GM12878 (cell line): ENCODE measurements around the gene ACACA. TPM values are rescaled to one million over a fixed set of nuclear protein-coding genes. Genes with fewer than 3 reads are reported as not detected.

ENCODE experiments used
- ATAC-seq: fragments of 200-7000 bp; cut with Tn5 transposase; 3 replicates; pipeline ENCODE4 v1.9.1; 2020; ENCODE audit warnings: mild to moderate bottlenecking, moderate library complexity
- BruUV-seq: library from RNA; stranded (reverse); fragments of 400-500 nt; replicated peaks from 2 replicates; lab custom pipeline; 2021; lab: Mats Ljungman, UMichigan
- CTCF ChIA-PET: fragments of 300-600 bp; sonication (Branson Sonifier 250); formaldehyde crosslinking; extraction: SDS; loops from one replicate; lab custom pipeline; 2021; ENCODE audit warnings: inconsistent platforms; lab: Yijun Ruan, JAX
- POLR2A ChIA-PET: fragments of 350-600 bp; formaldehyde crosslinking; extraction: SDS; loops from one replicate; lab custom pipeline; 2021; ENCODE audit warnings: inconsistent platforms; lab: Charles Lee
- RAD21 ChIA-PET: fragments of 300-600 bp; sonication (Branson Sonifier 250); formaldehyde crosslinking; loops from one replicate; lab custom pipeline; 2023; ENCODE audit warnings: antibody characterized with exemption; ENCODE audit not compliant: unreplicated experiment; lab: Charles Lee
- SMC1A ChIA-PET: fragments of 300-600 bp; sonication (Branson Sonifier 250); formaldehyde crosslinking; loops from one replicate; lab custom pipeline; 2023; ENCODE audit not compliant: unreplicated experiment, uncharacterized antibody; lab: Charles Lee
- DNase-seq: peaks from one replicate; pipeline ENCODE4 v3.0.0-alpha.2; 2011; ENCODE audit warnings: low read depth, low spot score
- FAIRE-seq: peaks from 3 replicates; lab custom pipeline; 2011; peaks lifted over from hg19 to GRCh38; lab: Jason Lieb, UNC
- H2AFZ ChIP-seq: 2 replicates; pipeline ENCODE4 v1.6.0; 2011; ENCODE audit warnings: low read depth, low read length, control low read depth; ENCODE audit not compliant: control insufficient read depth
- H3K27ac ChIP-seq: 2 replicates; pipeline ENCODE4 v1.5.1; 2011; ENCODE audit warnings: control low read depth; ENCODE audit not compliant: control insufficient read depth, insufficient read depth
- H3K27me3 ChIP-seq, 2 experiments: replicated peaks in 1 of 2; 2 replicates each; pipeline versions ENCODE4 v1.6.0 to v1.6.1; 2011; ENCODE audit warnings: low read length in 1 of 2; ENCODE audit not compliant: control insufficient read depth in 2 of 2, insufficient read depth in 2 of 2
- H3K36me3 ChIP-seq, 2 experiments: 2 replicates each; pipeline ENCODE4 v1.5.1; 2011; ENCODE audit warnings: low read length in 1 of 2; ENCODE audit not compliant: control insufficient read depth in 2 of 2, insufficient read depth in 2 of 2
- H3K4me1 ChIP-seq: 2 replicates; pipeline ENCODE4 v1.6.1; 2011; ENCODE audit warnings: mild to moderate bottlenecking, low read length, moderate library complexity, mixed read lengths; ENCODE audit not compliant: control insufficient read depth, insufficient read depth
- H3K4me2 ChIP-seq: 2 replicates; pipeline ENCODE4 v1.6.0; 2011; ENCODE audit warnings: control low read depth; ENCODE audit not compliant: control insufficient read depth, insufficient read depth
- H3K4me3 ChIP-seq: fragments of 200-600 bp; sonication (generic); 2 replicates; pipeline ENCODE4 v1.5.1; 2016
- H3K79me2 ChIP-seq: 2 replicates; pipeline ENCODE4 v1.6.0; 2011; ENCODE audit warnings: low read length; ENCODE audit not compliant: control insufficient read depth, insufficient read depth
- H3K9ac ChIP-seq: 2 replicates; pipeline ENCODE4 v1.8.0; 2011; ENCODE audit warnings: low read length, control low read depth, mixed read lengths; ENCODE audit not compliant: control insufficient read depth, insufficient read depth
- H3K9me3 ChIP-seq: replicated peaks from 3 replicates; pipeline ENCODE4 v1.5.1; 2011; ENCODE audit warnings: mild to moderate bottlenecking, low read length; ENCODE audit not compliant: control insufficient read depth, insufficient read depth
- H4K20me1 ChIP-seq: 2 replicates; pipeline ENCODE4 v1.6.0; 2011; ENCODE audit not compliant: control insufficient read depth, insufficient read depth
- KLF5 ChIP-seq: fragments of 450-650 bp; IDR thresholded peaks from 2 replicates; pipeline ENCODE4 v1.6.1; 2014; ENCODE audit warnings: mild to moderate bottlenecking; ENCODE audit not compliant: partially characterized antibody
- MYB ChIP-seq: fragments of 150-350 bp; IDR thresholded peaks from 2 replicates; pipeline ENCODE4 v1.6.1; 2014; ENCODE audit warnings: mild to moderate bottlenecking, low read depth, low read length, borderline replicate concordance
- POU2F2 ChIP-seq: IDR thresholded peaks from 3 replicates; pipeline ENCODE4 v1.6.1; 2011; ENCODE audit warnings: low read depth, mild to moderate bottlenecking, low read length, borderline replicate concordance
- RB1 ChIP-seq: fragments of 450-650 bp; formaldehyde crosslinking; IDR thresholded peaks from 2 replicates; pipeline ENCODE4 v1.6.1; 2017; ENCODE audit warnings: mild to moderate bottlenecking, borderline replicate concordance
- SP1 ChIP-seq: IDR thresholded peaks from one replicate; pipeline ENCODE4 v1.6.1; 2011; ENCODE audit warnings: low read depth, low read length
- TCF12 ChIP-seq: IDR thresholded peaks from 2 replicates; pipeline ENCODE4 v1.6.1; 2011; ENCODE audit warnings: low read depth, mild to moderate bottlenecking, low read length
- ZNF217 ChIP-seq: fragments of 450-650 bp; IDR thresholded peaks from 2 replicates; pipeline ENCODE4 v1.6.1; 2017; ENCODE audit warnings: antibody characterized with exemption, mild to moderate bottlenecking
- ZSCAN29 ChIP-seq: fragments of 450-650 bp; IDR thresholded peaks from 2 replicates; pipeline ENCODE4 v1.6.1; 2017; ENCODE audit warnings: mild to moderate bottlenecking, moderate library complexity
- WGBS: methylation state at CpG from one replicate; pipeline ENCODE4 v1.1.6; 2016; ENCODE audit warnings: low lambda C conversion rate; ENCODE audit not compliant: insufficient replicate concordance, insufficient coverage; ENCODE audit errors: missing lambda C conversion rate; 5-methylcytosine and 5-hydroxymethylcytosine counted together
- in situ Hi-C: fragments of 300-500 bp; cut with MboI; formaldehyde crosslinking; loops from 9 replicates; pipeline ENCODE4 v1.14.3; 2018; ENCODE audit warnings: mixed read lengths
- intact Hi-C: fragments of 100-400 bp; cut with micrococcal nuclease; formaldehyde crosslinking; loops from one replicate; pipeline ENCODE4 v1.14.2; 2022; ENCODE audit not compliant: unreplicated experiment
- polyA plus RNA-seq, 11 experiments: library from polyadenylated mRNA; depleted of rRNA in 4 of 11; unstranded in 6 of 11; stranded (reverse) in 5 of 11; fragments of >200 nt; fragmentation: Nextera tagmentation in 4 of 11; fragmentation: Illumina TruSeq in 1 of 11; extraction: Ambion mirVana in 4 of 11; extraction: Trizol in 1 of 11; gene quantifications; 1 replicate in 1 of 11; 2 replicates in 10 of 11; pipeline versions ENCODE4 v1.2.1 to v1.2.3, GENCODE V29; 2011 to 2016; ENCODE audit warnings: inconsistent platforms in 2 of 11, missing spikeins in 2 of 11, low read depth in 1 of 11
- total RNA-seq, 4 experiments: library from RNA; depleted of rRNA in 3 of 4; stranded (reverse); fragments of >200 nt in 3 of 4; fragmentation: Illumina TruSeq in 1 of 4; extraction: Trizol in 1 of 4; gene quantifications; 2 replicates each; pipeline versions ENCODE4 v1.2.1 to v1.2.3, GENCODE V29; 2013 to 2021
- TF ChIP-seq, protein P1 (sequence below), 3 experiments: IDR thresholded peaks in 2 of 3; conservative IDR thresholded peaks in 1 of 3; 2 replicates each; pipeline ENCODE4 v1.5.1; 2011; ENCODE audit warnings: low read depth in 3 of 3, low read length in 3 of 3, mild to moderate bottlenecking in 3 of 3, control low read depth in 2 of 3, moderate library complexity in 2 of 3, inconsistent platforms in 1 of 3, mixed read lengths in 1 of 3; ENCODE audit not compliant: control insufficient read depth in 2 of 3, insufficient read depth in 1 of 3; ENCODE audit errors: extremely low read depth in 1 of 3

The ACACA gene
- total and polyA plus RNA-seq, 10 of the 15 experiments (the other 5 are each of a cell fraction or from before 2014, with no cell fraction given) = 12.9 to 74.2 (median 32.0) TPM

DNA sequence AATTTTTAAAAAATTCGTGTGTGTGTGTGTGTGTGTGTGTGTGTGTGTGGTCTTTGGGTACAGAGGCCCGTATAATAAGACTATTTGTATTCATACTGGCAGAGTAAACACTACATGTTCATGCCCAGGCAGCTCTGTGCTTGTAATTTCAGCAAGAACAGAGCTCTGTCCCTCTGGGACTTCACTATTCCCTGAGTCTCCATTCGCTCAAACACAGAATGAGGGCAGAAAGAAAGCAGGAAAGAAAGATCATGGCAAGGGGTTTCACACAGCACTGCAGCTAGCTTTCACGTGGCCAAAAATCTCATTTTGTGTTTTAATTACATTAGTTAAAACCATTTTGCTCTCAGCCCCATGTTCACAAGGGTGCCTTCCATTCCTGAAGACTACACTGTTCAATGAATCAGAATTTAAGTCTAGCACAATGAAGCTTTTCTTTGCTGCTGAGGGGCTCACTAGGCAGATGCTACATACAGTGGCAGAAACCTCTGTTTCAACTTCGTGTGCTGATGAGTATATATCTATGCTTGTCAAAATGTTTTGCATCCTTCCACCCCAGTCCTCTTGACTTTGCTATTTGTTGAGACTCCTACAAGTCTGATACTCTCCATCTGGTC is 229.3 kb downstream of the ACACA start:
- H3K4me1 ChIP-seq = no peaks in the 10 kb centered on the region
- FAIRE-seq = no peak
- intact Hi-C loops = no loop called here
- H3K36me3 ChIP-seq = peaks cover 3 to 17% of the 10 kb centered on the region in 2 experiments; a peak in 3 of 4 replicates
- H3K27me3 ChIP-seq = no peaks in the 10 kb centered on the region
- RAD21 ChIA-PET = interaction anchor here (0.6 kb wide), 1 partner anchor 545 kb away, joined by 3 read pairs; no protein-coding TSS in a partner anchor
- no peak for ATAC-seq
- H3K9me3 ChIP-seq = no peaks in the 10 kb centered on the region
- 63% methylated on average over 5 of the region's 5 CpGs for WGBS
- H4K20me1 ChIP-seq = no peaks in the 10 kb centered on the region
- H2AFZ ChIP-seq = no peak overlapping the region
- TF ChIP-seq TCF12 (no peak), KLF5 (no peak), RB1 (no peak), SP1 (no peak), POU2F2 (no peak), ZNF217 (no peak), MYB (no peak), ZSCAN29 (no peak)
- TF ChIP-seq, protein P1, sequence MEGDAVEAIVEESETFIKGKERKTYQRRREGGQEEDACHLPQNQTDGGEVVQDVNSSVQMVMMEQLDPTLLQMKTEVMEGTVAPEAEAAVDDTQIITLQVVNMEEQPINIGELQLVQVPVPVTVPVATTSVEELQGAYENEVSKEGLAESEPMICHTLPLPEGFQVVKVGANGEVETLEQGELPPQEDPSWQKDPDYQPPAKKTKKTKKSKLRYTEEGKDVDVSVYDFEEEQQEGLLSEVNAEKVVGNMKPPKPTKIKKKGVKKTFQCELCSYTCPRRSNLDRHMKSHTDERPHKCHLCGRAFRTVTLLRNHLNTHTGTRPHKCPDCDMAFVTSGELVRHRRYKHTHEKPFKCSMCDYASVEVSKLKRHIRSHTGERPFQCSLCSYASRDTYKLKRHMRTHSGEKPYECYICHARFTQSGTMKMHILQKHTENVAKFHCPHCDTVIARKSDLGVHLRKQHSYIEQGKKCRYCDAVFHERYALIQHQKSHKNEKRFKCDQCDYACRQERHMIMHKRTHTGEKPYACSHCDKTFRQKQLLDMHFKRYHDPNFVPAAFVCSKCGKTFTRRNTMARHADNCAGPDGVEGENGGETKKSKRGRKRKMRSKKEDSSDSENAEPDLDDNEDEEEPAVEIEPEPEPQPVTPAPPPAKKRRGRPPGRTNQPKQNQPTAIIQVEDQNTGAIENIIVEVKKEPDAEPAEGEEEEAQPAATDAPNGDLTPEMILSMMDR (IDR thresholded peaks at IDR 0.05 in 2 of 3, conservative IDR thresholded peaks at IDR 0.05 in 1 of 3; ENCODE audit: control insufficient read depth in 2 of 3, extremely low read depth in 1 of 3, insufficient read depth in 1 of 3, low read depth in 3 of 3, low read length in 3 of 3) = no peak
- TF ChIP-seq, all 136 proteins: peak for 0
- Histone ChIP-seq H3K79me2 (no peaks in the 10 kb centered on the region), H3K9ac (no peak overlapping the region), H3K4me3 (no peak overlapping the region), H3K4me2 (no peak overlapping the region), H3K27ac (no peak overlapping the region)
- in situ Hi-C loops = no loop called here
- CTCF ChIA-PET = interaction anchor here (1.0 kb wide), 1 partner anchor 17 kb away, joined by 3 read pairs; no protein-coding TSS in a partner anchor
- SMC1A ChIA-PET = interaction anchor here (0.6 kb wide), 1 partner anchor 148 kb away, joined by 3 read pairs; no protein-coding TSS in a partner anchor
- POLR2A ChIA-PET = no interaction called here
- no peak for DNase-seq
- BruUV-seq = no TSS peak
